H1 (cell line): ENCODE data around the gene CTNNA3. TPM values are rescaled to one million over a fixed set of nuclear protein-coding genes. Genes with fewer than 3 reads are reported as not detected.

Source experiments
- BCL11A ChIP-seq, 2 experiments: IDR thresholded peaks; one replicate each; pipeline ENCODE4 v1.6.1; 2011; ENCODE audit warnings: low read depth in 2 of 2, low read length in 2 of 2, mild to moderate bottlenecking in 2 of 2
- CBX8 ChIP-seq: fragments of 300-800, 300-1000 bp; sonication (generic); IDR thresholded peaks from 2 replicates; pipeline ENCODE4 v1.7.1; 2016; ENCODE audit warnings: low read depth, low read length, borderline replicate concordance
- CHD1 ChIP-seq: IDR thresholded peaks from 2 replicates; pipeline ENCODE4 v1.6.1; 2012; ENCODE audit warnings: low read depth, low read length, improper control_type of control experiment
- GABPA ChIP-seq: IDR thresholded peaks from 2 replicates; pipeline ENCODE4 v1.6.1; 2011; ENCODE audit warnings: mild to moderate bottlenecking, low read length, moderate library complexity, borderline replicate concordance; ENCODE audit not compliant: insufficient read depth
- MAX ChIP-seq: IDR thresholded peaks from 2 replicates; pipeline ENCODE4 v1.6.1; 2012; ENCODE audit warnings: inconsistent platforms
- RNF2 ChIP-seq: fragments of 200-900, 300-1000 bp; sonication (generic); IDR thresholded peaks from 2 replicates; pipeline ENCODE4 v1.7.1; 2016; ENCODE audit warnings: borderline replicate concordance, low read depth, mild to moderate bottlenecking, antibody characterized with exemption, low read length; ENCODE audit not compliant: poor library complexity, severe bottlenecking; ENCODE audit errors: missing control alignments
- SIX5 ChIP-seq: IDR thresholded peaks from 2 replicates; pipeline ENCODE4 v1.6.1; 2011; ENCODE audit warnings: mild to moderate bottlenecking, low read depth, low read length
- polyA plus RNA-seq, 7 experiments: library from polyadenylated mRNA; depleted of rRNA in 3 of 7; stranded (reverse) in 5 of 7; unstranded in 2 of 7; fragments of >200 nt in 5 of 7; fragments of 200-250 nt in 2 of 7; gene quantifications; 1 replicate in 5 of 7; 2 replicates in 1 of 7; 4 replicates in 1 of 7; pipeline versions ENCODE4 v1.2.1 to v1.2.3, GENCODE V29; 2011 to 2013; ENCODE audit warnings: missing spikeins in 2 of 7, mixed read lengths in 2 of 7
- total RNA-seq: library from RNA; stranded (reverse); fragmentation: NEBNext Ultra II Directional; extraction: Animal tissue kit (Norgen Biotek cat#: 25700); gene quantifications from 2 replicates; pipeline ENCODE4 v1.2.1, GENCODE V29; 2021
- TF ChIP-seq, protein P1 (sequence below): fragments of 300-600 bp; sonication (generic); IDR thresholded peaks from 2 replicates; pipeline ENCODE4 v1.7.1; 2012; ENCODE audit warnings: low read length, moderate library complexity, mild to moderate bottlenecking, inconsistent platforms; ENCODE audit not compliant: insufficient replicate concordance

CTNNA3 gene
- total and polyA plus RNA-seq, 2 of the 8 experiments (the other 6 are each of a cell fraction or from before 2014, with no cell fraction given), result 1.3 to 1.5 TPM

- TF ChIP-seq, protein P1, sequence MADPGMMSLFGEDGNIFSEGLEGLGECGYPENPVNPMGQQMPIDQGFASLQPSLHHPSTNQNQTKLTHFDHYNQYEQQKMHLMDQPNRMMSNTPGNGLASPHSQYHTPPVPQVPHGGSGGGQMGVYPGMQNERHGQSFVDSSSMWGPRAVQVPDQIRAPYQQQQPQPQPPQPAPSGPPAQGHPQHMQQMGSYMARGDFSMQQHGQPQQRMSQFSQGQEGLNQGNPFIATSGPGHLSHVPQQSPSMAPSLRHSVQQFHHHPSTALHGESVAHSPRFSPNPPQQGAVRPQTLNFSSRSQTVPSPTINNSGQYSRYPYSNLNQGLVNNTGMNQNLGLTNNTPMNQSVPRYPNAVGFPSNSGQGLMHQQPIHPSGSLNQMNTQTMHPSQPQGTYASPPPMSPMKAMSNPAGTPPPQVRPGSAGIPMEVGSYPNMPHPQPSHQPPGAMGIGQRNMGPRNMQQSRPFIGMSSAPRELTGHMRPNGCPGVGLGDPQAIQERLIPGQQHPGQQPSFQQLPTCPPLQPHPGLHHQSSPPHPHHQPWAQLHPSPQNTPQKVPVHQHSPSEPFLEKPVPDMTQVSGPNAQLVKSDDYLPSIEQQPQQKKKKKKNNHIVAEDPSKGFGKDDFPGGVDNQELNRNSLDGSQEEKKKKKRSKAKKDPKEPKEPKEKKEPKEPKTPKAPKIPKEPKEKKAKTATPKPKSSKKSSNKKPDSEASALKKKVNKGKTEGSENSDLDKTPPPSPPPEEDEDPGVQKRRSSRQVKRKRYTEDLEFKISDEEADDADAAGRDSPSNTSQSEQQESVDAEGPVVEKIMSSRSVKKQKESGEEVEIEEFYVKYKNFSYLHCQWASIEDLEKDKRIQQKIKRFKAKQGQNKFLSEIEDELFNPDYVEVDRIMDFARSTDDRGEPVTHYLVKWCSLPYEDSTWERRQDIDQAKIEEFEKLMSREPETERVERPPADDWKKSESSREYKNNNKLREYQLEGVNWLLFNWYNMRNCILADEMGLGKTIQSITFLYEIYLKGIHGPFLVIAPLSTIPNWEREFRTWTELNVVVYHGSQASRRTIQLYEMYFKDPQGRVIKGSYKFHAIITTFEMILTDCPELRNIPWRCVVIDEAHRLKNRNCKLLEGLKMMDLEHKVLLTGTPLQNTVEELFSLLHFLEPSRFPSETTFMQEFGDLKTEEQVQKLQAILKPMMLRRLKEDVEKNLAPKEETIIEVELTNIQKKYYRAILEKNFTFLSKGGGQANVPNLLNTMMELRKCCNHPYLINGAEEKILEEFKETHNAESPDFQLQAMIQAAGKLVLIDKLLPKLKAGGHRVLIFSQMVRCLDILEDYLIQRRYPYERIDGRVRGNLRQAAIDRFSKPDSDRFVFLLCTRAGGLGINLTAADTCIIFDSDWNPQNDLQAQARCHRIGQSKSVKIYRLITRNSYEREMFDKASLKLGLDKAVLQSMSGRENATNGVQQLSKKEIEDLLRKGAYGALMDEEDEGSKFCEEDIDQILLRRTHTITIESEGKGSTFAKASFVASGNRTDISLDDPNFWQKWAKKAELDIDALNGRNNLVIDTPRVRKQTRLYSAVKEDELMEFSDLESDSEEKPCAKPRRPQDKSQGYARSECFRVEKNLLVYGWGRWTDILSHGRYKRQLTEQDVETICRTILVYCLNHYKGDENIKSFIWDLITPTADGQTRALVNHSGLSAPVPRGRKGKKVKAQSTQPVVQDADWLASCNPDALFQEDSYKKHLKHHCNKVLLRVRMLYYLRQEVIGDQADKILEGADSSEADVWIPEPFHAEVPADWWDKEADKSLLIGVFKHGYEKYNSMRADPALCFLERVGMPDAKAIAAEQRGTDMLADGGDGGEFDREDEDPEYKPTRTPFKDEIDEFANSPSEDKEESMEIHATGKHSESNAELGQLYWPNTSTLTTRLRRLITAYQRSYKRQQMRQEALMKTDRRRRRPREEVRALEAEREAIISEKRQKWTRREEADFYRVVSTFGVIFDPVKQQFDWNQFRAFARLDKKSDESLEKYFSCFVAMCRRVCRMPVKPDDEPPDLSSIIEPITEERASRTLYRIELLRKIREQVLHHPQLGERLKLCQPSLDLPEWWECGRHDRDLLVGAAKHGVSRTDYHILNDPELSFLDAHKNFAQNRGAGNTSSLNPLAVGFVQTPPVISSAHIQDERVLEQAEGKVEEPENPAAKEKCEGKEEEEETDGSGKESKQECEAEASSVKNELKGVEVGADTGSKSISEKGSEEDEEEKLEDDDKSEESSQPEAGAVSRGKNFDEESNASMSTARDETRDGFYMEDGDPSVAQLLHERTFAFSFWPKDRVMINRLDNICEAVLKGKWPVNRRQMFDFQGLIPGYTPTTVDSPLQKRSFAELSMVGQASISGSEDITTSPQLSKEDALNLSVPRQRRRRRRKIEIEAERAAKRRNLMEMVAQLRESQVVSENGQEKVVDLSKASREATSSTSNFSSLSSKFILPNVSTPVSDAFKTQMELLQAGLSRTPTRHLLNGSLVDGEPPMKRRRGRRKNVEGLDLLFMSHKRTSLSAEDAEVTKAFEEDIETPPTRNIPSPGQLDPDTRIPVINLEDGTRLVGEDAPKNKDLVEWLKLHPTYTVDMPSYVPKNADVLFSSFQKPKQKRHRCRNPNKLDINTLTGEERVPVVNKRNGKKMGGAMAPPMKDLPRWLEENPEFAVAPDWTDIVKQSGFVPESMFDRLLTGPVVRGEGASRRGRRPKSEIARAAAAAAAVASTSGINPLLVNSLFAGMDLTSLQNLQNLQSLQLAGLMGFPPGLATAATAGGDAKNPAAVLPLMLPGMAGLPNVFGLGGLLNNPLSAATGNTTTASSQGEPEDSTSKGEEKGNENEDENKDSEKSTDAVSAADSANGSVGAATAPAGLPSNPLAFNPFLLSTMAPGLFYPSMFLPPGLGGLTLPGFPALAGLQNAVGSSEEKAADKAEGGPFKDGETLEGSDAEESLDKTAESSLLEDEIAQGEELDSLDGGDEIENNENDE, result no peak
- TF ChIP-seq RNF2 (no peak), MAX (no peak), CBX8 (no peak), GABPA (no peak), BCL11A (IDR thresholded peaks at IDR 0.05; ENCODE audit: low read depth in 2 of 2, low read length in 2 of 2) (no peak), CHD1 (no peak), SIX5 (no peak)
- TF ChIP-seq, all 59 proteins: peak for 0
These were observed 456.0 kb downstream of the CTNNA3 start (continued) for GRCh38 chr10:67239864-67240497.
